ENCODE data around the gene ADGRG6. TPM values are rescaled to one million over a fixed set of nuclear protein-coding genes. Genes with fewer than 3 reads are reported as not detected.

ADGRG6 gene
- total RNA-seq, 3 donors from 2014 or later: 8.2 to 29.6 (median 28.5) TPM

DNA sequence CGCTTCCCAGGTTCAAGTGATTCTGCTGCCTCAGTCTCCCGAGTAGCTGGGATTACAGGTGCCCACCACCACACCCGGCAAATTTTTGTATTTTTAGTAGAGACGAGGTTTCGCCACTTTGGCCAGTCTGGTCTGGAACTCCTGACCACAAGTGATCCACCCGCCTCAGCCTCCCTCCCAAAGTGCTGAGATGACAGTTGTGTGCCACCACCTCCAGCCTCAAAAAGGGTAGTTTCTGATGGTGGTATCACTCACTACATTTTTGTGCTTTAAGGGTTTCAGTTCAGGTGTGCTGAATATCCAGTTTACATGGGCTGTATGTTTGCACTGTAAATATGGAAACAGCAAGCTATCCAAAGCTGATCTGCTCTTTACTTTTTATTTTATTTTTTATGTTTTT, 12.1 kb upstream of the ADGRG6 start:
- TF ChIP-seq POLR2A (IDR thresholded peaks at IDR 0.05) (no peak), POLR2AphosphoS5 (IDR thresholded peaks at IDR 0.05) (no peak)
- TF ChIP-seq, protein P1, sequence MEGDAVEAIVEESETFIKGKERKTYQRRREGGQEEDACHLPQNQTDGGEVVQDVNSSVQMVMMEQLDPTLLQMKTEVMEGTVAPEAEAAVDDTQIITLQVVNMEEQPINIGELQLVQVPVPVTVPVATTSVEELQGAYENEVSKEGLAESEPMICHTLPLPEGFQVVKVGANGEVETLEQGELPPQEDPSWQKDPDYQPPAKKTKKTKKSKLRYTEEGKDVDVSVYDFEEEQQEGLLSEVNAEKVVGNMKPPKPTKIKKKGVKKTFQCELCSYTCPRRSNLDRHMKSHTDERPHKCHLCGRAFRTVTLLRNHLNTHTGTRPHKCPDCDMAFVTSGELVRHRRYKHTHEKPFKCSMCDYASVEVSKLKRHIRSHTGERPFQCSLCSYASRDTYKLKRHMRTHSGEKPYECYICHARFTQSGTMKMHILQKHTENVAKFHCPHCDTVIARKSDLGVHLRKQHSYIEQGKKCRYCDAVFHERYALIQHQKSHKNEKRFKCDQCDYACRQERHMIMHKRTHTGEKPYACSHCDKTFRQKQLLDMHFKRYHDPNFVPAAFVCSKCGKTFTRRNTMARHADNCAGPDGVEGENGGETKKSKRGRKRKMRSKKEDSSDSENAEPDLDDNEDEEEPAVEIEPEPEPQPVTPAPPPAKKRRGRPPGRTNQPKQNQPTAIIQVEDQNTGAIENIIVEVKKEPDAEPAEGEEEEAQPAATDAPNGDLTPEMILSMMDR (IDR thresholded peaks at IDR 0.05): no peak
- no peaks in the 10 kb centered on the region for H3K9me3 ChIP-seq

DNA sequence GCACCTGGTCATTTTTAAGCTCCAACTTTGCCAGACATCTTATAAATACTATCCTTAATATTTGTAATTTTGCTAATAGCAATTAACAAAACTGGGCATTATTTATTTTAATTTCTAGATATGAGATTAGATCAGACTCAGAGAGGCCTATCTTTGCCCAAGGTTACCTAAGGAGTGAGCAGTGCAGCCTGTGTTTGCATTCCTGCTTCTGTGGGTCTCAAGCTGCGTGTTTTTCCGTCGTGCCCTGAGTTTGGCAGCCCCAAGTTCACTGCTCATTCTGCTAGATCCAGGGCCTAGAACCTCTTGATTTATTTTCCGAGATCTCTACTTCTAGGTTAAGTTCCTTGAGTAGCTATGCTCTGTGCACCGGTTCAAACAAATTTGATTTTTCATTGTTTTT, 11.0 kb upstream of the ADGRG6 start:
- TF ChIP-seq, protein P1 (IDR thresholded peaks at IDR 0.05): no peak
- TF ChIP-seq POLR2A (IDR thresholded peaks at IDR 0.05): no peak
- no peak for TF ChIP-seq POLR2AphosphoS5 (IDR thresholded peaks at IDR 0.05)
- no peaks in the 10 kb centered on the region for H3K4me1 ChIP-seq
- H3K9me3 ChIP-seq: no peaks in the 10 kb centered on the region
- no peak overlapping the region for H3K4me3 ChIP-seq
- no peaks in the 10 kb centered on the region for H3K27me3 ChIP-seq
- no peak overlapping the region for H3K27ac ChIP-seq
- DNase-seq (ENCODE audit: low spot score in 2 of 2): no peak
- no peaks in the 10 kb centered on the region for H3K36me3 ChIP-seq
- intact Hi-C loops (cut with DNase I; ENCODE audit: low total_unique reads): no loop called here

More for the DNA sequence above, 12.1 kb upstream of the ADGRG6 start:
- DNase-seq (ENCODE audit: low spot score in 2 of 2): no peak
- Histone ChIP-seq H3K4me3 (no peak overlapping the region), H3K27ac (no peak overlapping the region), H3K27me3 (no peaks in the 10 kb centered on the region), H3K36me3 (no peaks in the 10 kb centered on the region), H3K4me1 (no peaks in the 10 kb centered on the region)
- intact Hi-C loops (cut with DNase I; ENCODE audit: low total_unique reads): no loop called here

DNA sequence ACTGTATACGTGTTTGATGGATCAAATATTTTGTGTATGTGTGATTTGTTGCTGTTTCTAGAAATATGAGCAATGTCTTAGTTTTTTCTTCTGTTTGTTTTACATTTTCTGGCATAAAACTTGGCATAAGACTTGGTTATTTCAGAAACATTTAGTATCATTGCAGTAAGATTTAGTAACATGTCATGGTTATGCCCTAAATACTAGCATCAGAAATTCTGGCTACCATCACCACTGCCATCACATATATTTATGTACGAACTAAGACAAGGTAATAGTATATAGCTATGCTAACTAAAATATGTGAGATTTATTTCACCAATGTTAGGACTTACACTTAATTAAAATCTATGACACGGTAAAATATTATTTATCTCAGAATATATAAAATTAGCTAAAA, 10.3 kb upstream of the ADGRG6 start:
- H3K36me3 ChIP-seq: no peaks in the 10 kb centered on the region
- no peaks in the 10 kb centered on the region for H3K9me3 ChIP-seq
- H3K4me1 ChIP-seq: no peaks in the 10 kb centered on the region
- H3K27me3 ChIP-seq: no peaks in the 10 kb centered on the region
- H3K27ac ChIP-seq: no peak overlapping the region
- H3K4me3 ChIP-seq: no peak overlapping the region
- no peak for DNase-seq (ENCODE audit: low spot score in 2 of 2)
- TF ChIP-seq POLR2AphosphoS5 (IDR thresholded peaks at IDR 0.05) (no peak), POLR2A (IDR thresholded peaks at IDR 0.05) (no peak)
- TF ChIP-seq, protein P1 (IDR thresholded peaks at IDR 0.05): no peak
- intact Hi-C loops (cut with DNase I; ENCODE audit: low total_unique reads): no loop called here

DNA sequence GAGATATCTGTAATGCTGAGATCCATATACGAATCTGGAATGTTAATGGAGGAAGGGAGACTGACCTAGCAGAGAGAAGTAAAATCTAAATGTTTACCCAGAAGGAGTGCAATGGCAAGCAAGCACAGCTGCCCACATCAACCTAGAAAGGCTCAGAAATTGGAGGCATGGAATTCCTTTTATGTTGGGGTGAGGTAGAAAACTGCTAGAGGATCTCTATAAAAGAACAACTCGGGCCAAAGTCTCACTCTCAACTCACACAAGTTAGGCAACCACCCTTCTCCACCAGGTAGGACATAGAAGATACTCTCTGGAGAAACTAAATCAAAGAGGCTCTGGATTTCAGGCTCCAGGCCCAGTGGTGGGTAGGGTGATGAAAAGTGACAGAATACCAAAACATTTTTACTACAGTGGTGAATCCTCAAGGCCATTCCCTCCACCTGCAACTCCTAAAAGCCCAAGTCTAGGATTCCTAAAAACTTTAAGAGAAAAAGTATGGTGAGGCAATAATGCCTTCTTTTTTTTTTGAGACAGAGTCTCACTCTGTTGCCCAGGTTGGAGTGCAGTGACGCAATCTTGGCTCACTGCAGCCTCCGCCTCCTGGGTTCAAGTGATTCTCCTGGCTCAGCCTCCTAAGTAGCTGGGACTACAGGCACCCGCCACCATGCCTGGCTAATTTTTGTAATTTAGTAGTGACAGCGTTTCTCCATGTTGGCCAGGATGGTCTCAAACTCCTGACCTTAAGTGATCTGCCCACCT, 9.5 kb upstream of the ADGRG6 start:
- intact Hi-C loops (cut with DNase I; ENCODE audit: low total_unique reads): no loop called here
- Histone ChIP-seq H3K27me3 (no peaks in the 10 kb centered on the region), H3K27ac (no peak overlapping the region), H3K36me3 (no peaks in the 10 kb centered on the region), H3K9me3 (no peaks in the 10 kb centered on the region), H3K4me3 (no peak overlapping the region), H3K4me1 (no peaks in the 10 kb centered on the region)
- no peak for TF ChIP-seq POLR2A (IDR thresholded peaks at IDR 0.05)
- TF ChIP-seq, protein P1 (IDR thresholded peaks at IDR 0.05): no peak
- no peak for TF ChIP-seq POLR2AphosphoS5 (IDR thresholded peaks at IDR 0.05)
- DNase-seq (ENCODE audit: low spot score in 2 of 2): no peak

DNA sequence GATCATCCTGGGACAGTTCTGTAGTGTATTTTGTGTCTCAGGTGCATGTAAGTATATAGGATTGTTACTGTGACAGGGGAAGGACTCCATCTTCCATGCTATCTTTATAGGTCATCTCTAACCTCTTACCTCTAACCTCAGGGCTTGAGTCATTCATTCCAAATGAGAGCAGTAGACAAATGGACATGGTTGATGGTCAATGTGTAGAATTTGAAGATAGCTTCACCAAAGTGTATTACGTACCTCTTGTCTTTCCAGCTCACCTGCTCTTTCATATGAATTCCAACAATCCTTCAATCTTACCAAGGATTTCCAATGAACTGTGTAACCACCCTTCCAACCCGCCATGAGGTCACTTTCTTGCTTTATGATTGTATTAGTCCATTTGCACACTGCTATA, 8.7 kb upstream of the ADGRG6 start:
- Histone ChIP-seq H3K36me3 (no peaks in the 10 kb centered on the region), H3K9me3 (no peaks in the 10 kb centered on the region), H3K27me3 (no peaks in the 10 kb centered on the region), H3K4me1 (no peaks in the 10 kb centered on the region), H3K27ac (no peak overlapping the region), H3K4me3 (no peak overlapping the region)
- no peak for TF ChIP-seq POLR2A (IDR thresholded peaks at IDR 0.05)
- TF ChIP-seq, protein P1 (IDR thresholded peaks at IDR 0.05): no peak
- TF ChIP-seq POLR2AphosphoS5 (IDR thresholded peaks at IDR 0.05): no peak
- no peak for DNase-seq (ENCODE audit: low spot score in 2 of 2)
- intact Hi-C loops (cut with DNase I; ENCODE audit: low total_unique reads): no loop called here

Measured in breast epithelium (tissue), 4 donors.